ENCODE results near the gene MYO3B.

The MYO3B gene

DNA sequence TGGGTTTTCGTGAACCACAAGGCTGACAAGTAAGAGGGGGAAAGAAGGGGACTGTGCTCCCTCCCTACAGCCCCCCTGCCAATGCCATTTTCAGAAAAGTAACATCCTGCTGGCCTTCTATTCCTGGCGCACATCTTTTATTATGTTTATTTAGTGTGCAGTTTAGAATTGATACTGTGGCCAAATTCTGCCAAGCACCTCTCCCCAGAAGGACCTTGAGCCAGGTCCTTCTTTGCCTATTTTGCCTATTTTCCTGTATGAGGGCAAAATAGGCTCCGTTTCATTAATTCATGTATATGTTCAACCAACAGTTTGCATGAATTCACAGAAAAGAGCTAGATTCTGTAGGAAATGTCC, 136.0 kb downstream of the MYO3B start:
- no peak for DNase-seq (ENCODE audit: low read depth)
- H3K4me3 ChIP-seq (ENCODE audit: low read depth, low read length) = no peak overlapping the region
- no peak for TF ChIP-seq CTCF (IDR thresholded peaks at IDR 0.05; ENCODE audit: low read depth, low read length, missing control alignments)

- no peak overlapping the region for H3K4me3 ChIP-seq (ENCODE audit: low read depth, low read length)
- TF ChIP-seq CTCF (IDR thresholded peaks at IDR 0.05; ENCODE audit: low read depth, low read length, missing control alignments) = no peak
- no peak for DNase-seq (ENCODE audit: low read depth)
Observed at GRCh38 chr2:170314744-170315447, 136.9 kb downstream of the MYO3B start.

DNA sequence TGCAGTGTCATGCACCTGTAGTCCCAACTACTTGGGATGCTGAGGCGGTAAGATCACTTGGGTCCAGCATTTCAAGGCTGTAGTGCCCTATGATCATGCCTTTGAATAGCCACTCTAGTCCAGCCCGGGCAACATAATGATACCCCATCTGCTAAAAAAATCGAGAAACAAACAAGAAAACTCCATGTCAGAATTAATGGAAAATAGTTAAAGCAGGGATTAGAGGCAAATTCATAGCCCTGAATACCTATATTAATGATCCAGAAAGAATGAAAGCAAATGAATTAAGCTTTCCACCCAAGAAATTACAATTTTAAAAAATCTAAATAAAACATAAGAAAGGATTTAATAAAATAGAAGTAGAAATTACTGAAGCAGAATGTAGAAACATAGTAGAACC, 143.0 kb downstream of the MYO3B start:
- no peak for TF ChIP-seq CTCF (IDR thresholded peaks at IDR 0.05; ENCODE audit: low read depth, low read length, missing control alignments)
- H3K4me3 ChIP-seq (ENCODE audit: low read depth, low read length) = no peak overlapping the region
- DNase-seq (ENCODE audit: low read depth) = no peak

GRCh38 chr2:170321526-170321925, 143.6 kb downstream of the MYO3B start:
- no peak for DNase-seq (ENCODE audit: low read depth)
- no peak overlapping the region for H3K4me3 ChIP-seq (ENCODE audit: low read depth, low read length)
- TF ChIP-seq CTCF (IDR thresholded peaks at IDR 0.05; ENCODE audit: low read depth, low read length, missing control alignments) = no peak

DNA sequence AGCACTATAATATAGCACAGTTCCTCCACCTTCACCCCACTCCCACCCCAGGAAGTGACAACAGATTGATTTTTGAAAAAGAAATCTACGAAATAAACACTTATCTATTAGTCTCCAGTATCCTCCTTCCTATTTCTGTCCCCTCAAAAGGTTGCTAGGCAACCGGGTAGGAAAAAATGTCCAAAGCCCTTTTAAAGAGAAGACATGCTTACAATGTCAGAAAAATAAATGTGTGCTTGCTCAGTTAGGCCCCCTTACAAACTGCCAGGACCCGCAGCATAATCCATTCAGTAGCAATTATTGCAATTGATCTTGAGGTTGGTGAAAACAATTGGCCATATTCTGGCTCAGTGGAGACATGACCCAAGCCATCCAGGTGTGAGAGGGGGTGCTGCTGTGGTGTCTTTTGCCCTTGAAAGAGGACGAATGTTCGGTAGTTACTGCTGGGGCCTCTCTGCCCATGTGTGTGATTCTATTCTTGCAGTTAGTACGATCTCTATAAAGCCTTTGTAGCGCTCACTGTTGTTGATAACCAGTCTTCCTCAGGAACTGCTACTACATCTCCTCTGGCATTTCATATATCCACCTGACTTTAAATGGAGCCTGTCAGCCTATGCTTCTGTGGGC, 144.3 kb downstream of the MYO3B start:
- no peak for DNase-seq (ENCODE audit: low read depth)
- no peak overlapping the region for H3K4me3 ChIP-seq (ENCODE audit: low read depth, low read length)
- no peak for TF ChIP-seq CTCF (IDR thresholded peaks at IDR 0.05; ENCODE audit: low read depth, low read length, missing control alignments)

- no peak overlapping the region for H3K4me3 ChIP-seq (ENCODE audit: low read depth, low read length)
- TF ChIP-seq CTCF (IDR thresholded peaks at IDR 0.05; ENCODE audit: low read depth, low read length, missing control alignments) = no peak
- no peak for DNase-seq (ENCODE audit: low read depth)
Observed at GRCh38 chr2:170323743-170324142, 145.8 kb downstream of the MYO3B start.

- peak; percentile 16 for DNase-seq (ENCODE audit: low read depth)
- TF ChIP-seq CTCF (IDR thresholded peaks at IDR 0.05; ENCODE audit: low read depth, low read length, missing control alignments) = peak; percentile 84
- no peak overlapping the region for H3K4me3 ChIP-seq (ENCODE audit: low read depth, low read length)
Observed at GRCh38 chr2:170324640-170325046, 146.7 kb downstream of the MYO3B start.
